Endothelial cell of umbilical vein (primary cell): ENCODE results near the gene TAPBPL. TPM values are rescaled to one million over a fixed set of nuclear protein-coding genes. Genes with fewer than 3 reads are reported as not detected.

ENCODE experiments used
- BruUV-seq: library from RNA; stranded (reverse); fragments of 400-500 nt; replicated peaks from 2 replicates; lab custom pipeline; 2021; lab: Mats Ljungman, UMichigan
- CTCF ChIA-PET: fragments of 300-600, 350-600 bp; sonication (Branson Sonifier 250); formaldehyde crosslinking; loops from one replicate; lab custom pipeline; 2021; ENCODE audit warnings: antibody characterized with exemption, inconsistent platforms; lab: Charles Lee
- POLR2A ChIA-PET: fragments of 300-600, 350-600 bp; sonication (Branson Sonifier 250); formaldehyde crosslinking; loops from one replicate; lab custom pipeline; 2021; ENCODE audit warnings: antibody characterized with exemption, inconsistent platforms; lab: Charles Lee
- DNase-seq: peaks from one replicate; pipeline ENCODE4 v3.0.0-alpha.2; 2011; ENCODE audit warnings: low read depth, low spot score
- FAIRE-seq: peaks from 2 replicates; lab custom pipeline; 2011; peaks lifted over from hg19 to GRCh38; lab: Jason Lieb, UNC
- H2AFZ ChIP-seq: 2 replicates; pipeline ENCODE4 v1.6.0; 2012; ENCODE audit warnings: low read depth, low read length, control low read depth, inconsistent platforms
- H3K27ac ChIP-seq: 2 replicates; pipeline ENCODE4 v1.5.1; 2011; ENCODE audit warnings: low read depth, mild to moderate bottlenecking, control low read depth, low read length, moderate library complexity; ENCODE audit not compliant: insufficient read depth
- H3K27me3 ChIP-seq, 2 experiments: 2 replicates each; pipeline versions ENCODE4 v1.6.0 to v1.6.1; 2011; ENCODE audit warnings: low read length in 2 of 2, mixed read lengths in 1 of 2; ENCODE audit not compliant: control insufficient read depth in 2 of 2, insufficient read depth in 2 of 2
- H3K36me3 ChIP-seq, 2 experiments: 2 replicates in 1 of 2; 3 replicates in 1 of 2; pipeline ENCODE4 v1.5.1; 2011; ENCODE audit warnings: low read length in 2 of 2, mild to moderate bottlenecking in 1 of 2, moderate library complexity in 1 of 2; ENCODE audit not compliant: control insufficient read depth in 2 of 2, insufficient read depth in 2 of 2; ENCODE audit errors: extremely low read depth in 1 of 2
- H3K4me1 ChIP-seq: 3 replicates; pipeline ENCODE4 v1.5.1; 2011; ENCODE audit warnings: mild to moderate bottlenecking, low read length; ENCODE audit not compliant: control insufficient read depth, insufficient read depth; ENCODE audit errors: extremely low read depth
- H3K4me2 ChIP-seq: 2 replicates; pipeline ENCODE4 v1.6.1; 2011; ENCODE audit warnings: low read length, control low read depth, mixed read lengths; ENCODE audit not compliant: insufficient read depth
- H3K4me3 ChIP-seq, 3 experiments: fragments of 200-600 bp in 1 of 3; sonication (generic), shearing (Covaris generic) in 1 of 3; replicated peaks in 1 of 3; 2 replicates each; pipeline ENCODE4 v1.5.1; 2011 to 2016; ENCODE audit warnings: control low read depth in 3 of 3, low read length in 3 of 3, mild to moderate bottlenecking in 2 of 3, inconsistent platforms in 1 of 3, low read depth in 1 of 3, moderate library complexity in 1 of 3; ENCODE audit not compliant: insufficient read depth in 1 of 3
- H3K79me2 ChIP-seq: 2 replicates; pipeline ENCODE4 v1.6.0; 2012; ENCODE audit warnings: low read length, inconsistent platforms; ENCODE audit not compliant: control insufficient read depth, insufficient read depth
- H3K9ac ChIP-seq: replicated peaks from 2 replicates; pipeline ENCODE3; 2011; ENCODE audit warnings: low read length, control low read depth; ENCODE audit not compliant: insufficient read depth; ENCODE audit errors: extremely low read depth
- H3K9me1 ChIP-seq: replicated peaks from 3 replicates; pipeline ENCODE4 v1.6.0; 2011; ENCODE audit warnings: mild to moderate bottlenecking, low read length; ENCODE audit not compliant: control insufficient read depth, insufficient read depth; ENCODE audit errors: extremely low read depth
- H3K9me3 ChIP-seq: replicated peaks from 2 replicates; pipeline ENCODE4 v1.5.1; 2012; ENCODE audit warnings: low read length, inconsistent platforms; ENCODE audit not compliant: control insufficient read depth, insufficient read depth
- H4K20me1 ChIP-seq: replicated peaks from 2 replicates; pipeline ENCODE3; 2011; ENCODE audit warnings: mild to moderate bottlenecking, low read length; ENCODE audit not compliant: control insufficient read depth, insufficient read depth; ENCODE audit errors: extremely low read depth
- EZH2 ChIP-seq: IDR thresholded peaks from 2 replicates; pipeline ENCODE4 v1.6.1; 2012; ENCODE audit warnings: borderline replicate concordance, low read depth, mild to moderate bottlenecking, moderate library complexity, low read length, inconsistent platforms; ENCODE audit not compliant: severe bottlenecking
- FOS ChIP-seq: IDR thresholded peaks from 2 replicates; pipeline ENCODE4 v1.6.1; 2011; ENCODE audit warnings: mild to moderate bottlenecking, low read length, moderate library complexity, borderline replicate concordance; ENCODE audit not compliant: insufficient read depth
- GATA2 ChIP-seq: IDR thresholded peaks from 2 replicates; pipeline ENCODE4 v1.7.0; 2011; ENCODE audit warnings: low read depth, mild to moderate bottlenecking, moderate library complexity, mixed read lengths, low read length; ENCODE audit not compliant: insufficient read length, insufficient read depth
- JUN ChIP-seq: IDR thresholded peaks from 2 replicates; pipeline ENCODE4 v1.6.1; 2011; ENCODE audit warnings: borderline replicate concordance, low read depth; ENCODE audit not compliant: insufficient read length, insufficient read depth
- MYC ChIP-seq: IDR thresholded peaks from one replicate; pipeline ENCODE4 v1.6.1; 2011; ENCODE audit warnings: mild to moderate bottlenecking, low read depth, low read length
- POLR2A ChIP-seq: IDR thresholded peaks from 2 replicates; pipeline ENCODE4 v1.6.1; 2012; ENCODE audit warnings: low read depth, mild to moderate bottlenecking, control low read depth, low read length
- POLR2AphosphoS5 ChIP-seq: IDR thresholded peaks from 2 replicates; pipeline ENCODE4 v1.6.1; 2012; ENCODE audit warnings: low read depth, mild to moderate bottlenecking, control low read depth, low read length, moderate library complexity; ENCODE audit not compliant: insufficient read depth
- dilution Hi-C: fragments of 300-500 bp; cut with MboI; formaldehyde crosslinking; loops from one replicate; pipeline ENCODE4 v1.15.0; 2019; ENCODE audit warnings: low sequenced_read_pairs; ENCODE audit not compliant: extremely low pct_ligation_motif_present
- intact Hi-C: fragments of 100-400 bp; cut with micrococcal nuclease; formaldehyde crosslinking; loops from one replicate; pipeline ENCODE4 v1.10.0; 2022
- polyA plus RNA-seq, 4 experiments: library from polyadenylated mRNA; depleted of rRNA in 3 of 4; stranded (reverse) in 3 of 4; unstranded in 1 of 4; fragments of >200 nt; gene quantifications; 2 replicates each; pipeline versions ENCODE4 v1.2.1 to v1.2.3, GENCODE V29; 2011 to 2012; ENCODE audit warnings: missing spikeins in 1 of 4
- total RNA-seq: library from RNA; stranded (reverse); gene quantifications from 2 replicates; pipeline ENCODE4 v1.2.3, GENCODE V29; 2021
- TF ChIP-seq, protein P1 (sequence below), 2 donors: IDR thresholded peaks; 1 replicate in 1 of 2; 2 replicates in 1 of 2; pipeline ENCODE4 v1.5.1; 2011; ENCODE audit warnings: low read length in 2 of 2, mild to moderate bottlenecking in 2 of 2, moderate library complexity in 2 of 2, control low read depth in 1 of 2, inconsistent platforms in 1 of 2, low read depth in 1 of 2; ENCODE audit not compliant: insufficient read depth in 1 of 2; ENCODE audit errors: extremely low read depth in 1 of 2
- TF ChIP-seq, protein P2 (sequence below): IDR thresholded peaks from 2 replicates; pipeline ENCODE4 v1.6.1; 2011; ENCODE audit not compliant: insufficient read depth, insufficient read length

The TAPBPL gene
- total and polyA plus RNA-seq, 2 donors (not counting 3 experiments of a cell fraction or from before 2014, with no cell fraction given): 11.7 to 28.6 TPM

- Histone ChIP-seq H3K4me2 (peak overlapping the region; percentile 96), H3K27me3 (no peaks in the 10 kb centered on the region), H3K36me3 (peaks cover 0 to 7% of the 10 kb centered on the region in 2 experiments), H3K79me2 (peaks cover 38% of the 10 kb centered on the region), H3K4me1 (peaks cover 20% of the 10 kb centered on the region), H4K20me1 (no peaks in the 10 kb centered on the region), H3K9ac (peak overlapping the region; percentile 53), H3K9me3 (no peaks in the 10 kb centered on the region), H2AFZ (peak overlapping the region; percentile 39), H3K4me3 (peak overlapping the region; percentile 36 to 76 (median 55)), H3K27ac (peak overlapping the region; percentile 54), H3K9me1 (no peaks in the 10 kb centered on the region)
- POLR2A ChIA-PET: interaction anchor here (0.9 to 1.3 kb wide), 2 partner anchors 24 to 40 kb away, joined by 3 to 4 read pairs; partner anchors contain the start of genes GAPDH and VAMP1
- FAIRE-seq (no peak), DNase-seq (no peak)
- no peak for TF ChIP-seq MYC
- TF ChIP-seq EZH2: no peak
- TF ChIP-seq, protein P1, sequence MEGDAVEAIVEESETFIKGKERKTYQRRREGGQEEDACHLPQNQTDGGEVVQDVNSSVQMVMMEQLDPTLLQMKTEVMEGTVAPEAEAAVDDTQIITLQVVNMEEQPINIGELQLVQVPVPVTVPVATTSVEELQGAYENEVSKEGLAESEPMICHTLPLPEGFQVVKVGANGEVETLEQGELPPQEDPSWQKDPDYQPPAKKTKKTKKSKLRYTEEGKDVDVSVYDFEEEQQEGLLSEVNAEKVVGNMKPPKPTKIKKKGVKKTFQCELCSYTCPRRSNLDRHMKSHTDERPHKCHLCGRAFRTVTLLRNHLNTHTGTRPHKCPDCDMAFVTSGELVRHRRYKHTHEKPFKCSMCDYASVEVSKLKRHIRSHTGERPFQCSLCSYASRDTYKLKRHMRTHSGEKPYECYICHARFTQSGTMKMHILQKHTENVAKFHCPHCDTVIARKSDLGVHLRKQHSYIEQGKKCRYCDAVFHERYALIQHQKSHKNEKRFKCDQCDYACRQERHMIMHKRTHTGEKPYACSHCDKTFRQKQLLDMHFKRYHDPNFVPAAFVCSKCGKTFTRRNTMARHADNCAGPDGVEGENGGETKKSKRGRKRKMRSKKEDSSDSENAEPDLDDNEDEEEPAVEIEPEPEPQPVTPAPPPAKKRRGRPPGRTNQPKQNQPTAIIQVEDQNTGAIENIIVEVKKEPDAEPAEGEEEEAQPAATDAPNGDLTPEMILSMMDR (IDR thresholded peaks at IDR 0.05; ENCODE audit: extremely low read depth in 1 of 2, insufficient read depth in 1 of 2, low read depth in 1 of 2, low read length in 2 of 2): peak in 1 of 2 donors; percentile 12
- TF ChIP-seq, protein P2, sequence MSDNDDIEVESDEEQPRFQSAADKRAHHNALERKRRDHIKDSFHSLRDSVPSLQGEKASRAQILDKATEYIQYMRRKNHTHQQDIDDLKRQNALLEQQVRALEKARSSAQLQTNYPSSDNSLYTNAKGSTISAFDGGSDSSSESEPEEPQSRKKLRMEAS: no peak
- peak; percentile 23 for TF ChIP-seq GATA2
- no peak for TF ChIP-seq JUN
- no peak for TF ChIP-seq FOS
- TF ChIP-seq POLR2A: no peak
- TF ChIP-seq POLR2AphosphoS5: no peak
- dilution Hi-C loops (no loop called here), intact Hi-C loops (loop anchor here (1.0 kb wide), 1 partner anchor 24 kb away; the partner anchor contains the start of gene VAMP1)
- CTCF ChIA-PET: interaction anchor here (0.8 to 2.5 kb wide), 3 partner anchors 23 to 44 kb away, joined by 3 to 14 read pairs (median 8); no protein-coding TSS in a partner anchor
- TSS peak; percentile 56 for BruUV-seq
Measured at GRCh38 chr12:6494258-6494743, 42.5 kb downstream of the TAPBPL start.
